ENCODE results near the gene OSBPL3.

- TF ChIP-seq ATF1 (CRISPR knock-in tag; IDR thresholded peaks at IDR 0.05) (no peak), MAX (CRISPR knock-in tag; IDR thresholded peaks at IDR 0.05) (no peak), CTCF (IDR thresholded peaks at IDR 0.05) (no peak), MYBL2 (CRISPR knock-in tag; IDR thresholded peaks at IDR 0.05) (no peak), ESRRA (CRISPR knock-in tag; IDR thresholded peaks at IDR 0.05; ENCODE audit: borderline replicate concordance) (no peak), ATF2 (CRISPR knock-in tag; IDR thresholded peaks at IDR 0.05; ENCODE audit: borderline replicate concordance, low read depth) (no peak)
Observed at GRCh38 chr7:24835643-24836042, 144.3 kb downstream of the OSBPL3 start.
